GM08714 (cell line): ENCODE data around the gene COL23A1.
A peak's percentile ranks its signal among the peaks of the same experiment; 100 is the strongest.

Experiments
- H3K4me3 ChIP-seq: fragments of 200-500 bp; sonication (Bioruptor generic); 2 replicates; pipeline ENCODE4 v1.5.1; 2014; ENCODE audit warnings: mild to moderate bottlenecking, low read length, inconsistent platforms
- ZNF274 ChIP-seq: IDR thresholded peaks from 2 replicates; pipeline ENCODE4 v1.6.1; 2012; ENCODE audit warnings: mild to moderate bottlenecking, low read depth, low read length

COL23A1 gene

GRCh38 chr5:178590141-178590923 lies at the start of gene COL23A1:
COL23A1 (minus strand) TSS chr5:178590393.
- peak within 1 kb of the TSS; percentile 40; the same call in 1 of the 2 replicates for H3K4me3 ChIP-seq
- TF ChIP-seq ZNF274 = no peak

DNA sequence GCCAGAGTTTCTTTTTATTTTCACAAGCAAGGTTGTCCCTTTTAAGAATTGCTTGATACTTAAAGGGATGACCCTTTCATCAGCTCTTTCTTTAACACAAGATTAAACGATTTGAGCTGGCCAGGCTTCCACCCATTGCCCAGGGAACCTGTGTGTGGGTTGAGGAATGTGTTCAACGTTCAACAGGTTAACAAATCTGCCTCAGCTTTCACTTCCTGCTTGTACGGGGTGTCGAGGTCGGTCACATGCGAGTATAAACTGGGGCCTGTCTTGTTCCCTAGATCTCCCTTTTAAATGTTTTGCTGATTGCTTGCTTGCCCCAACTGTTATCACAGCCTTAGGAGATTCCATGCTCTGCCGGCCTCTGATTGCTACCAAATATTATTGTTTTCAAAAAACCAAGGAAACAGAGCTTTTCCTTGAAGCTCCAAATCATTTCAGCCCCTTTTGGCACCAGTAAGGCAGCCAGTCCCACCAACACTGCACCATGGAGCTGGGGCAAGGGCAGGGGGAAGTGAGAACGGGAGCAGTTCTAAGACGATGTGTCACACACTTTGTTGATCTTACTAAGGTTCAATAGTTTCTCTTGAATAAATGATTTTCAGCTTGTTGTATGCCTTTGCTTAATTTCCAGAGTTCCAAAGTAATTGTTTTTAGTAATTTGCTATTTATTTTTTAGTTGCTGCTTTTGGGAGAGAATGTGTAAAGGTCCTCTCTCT lies 47.3 kb upstream of the COL23A1 start:
- no peak overlapping the region for H3K4me3 ChIP-seq
- TF ChIP-seq ZNF274 = no peak

DNA sequence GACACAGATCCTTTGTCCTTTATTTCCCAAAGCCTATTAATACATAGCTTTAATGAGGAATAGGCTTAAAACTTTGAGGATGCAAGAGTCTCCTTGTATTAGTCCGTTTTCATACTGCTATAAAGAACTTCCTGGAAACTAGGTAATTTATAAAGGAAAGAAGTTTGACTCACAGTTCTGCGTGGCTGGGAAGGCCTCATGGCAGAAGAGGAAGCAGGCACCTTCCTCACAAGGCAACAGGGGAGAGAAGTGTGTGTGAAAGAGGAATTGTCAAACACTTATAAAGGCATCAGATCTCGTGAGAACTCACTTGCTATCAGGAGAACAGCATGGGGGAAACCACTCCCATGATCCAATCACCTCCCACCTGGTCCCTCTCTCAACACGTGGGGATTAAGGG lies 42.1 kb upstream of the COL23A1 start:
- H3K4me3 ChIP-seq = no peak overlapping the region
- TF ChIP-seq ZNF274 = no peak

- TF ChIP-seq ZNF274 = no peak
These were observed 40.8 kb upstream of the COL23A1 start for GRCh38 chr5:178630951-178631350.

GRCh38 chr5:178630475-178630930 lies 40.3 kb upstream of the COL23A1 start:
- no peak overlapping the region for H3K4me3 ChIP-seq
- TF ChIP-seq ZNF274 = no peak

More at GRCh38 chr5:178630951-178631350, 40.8 kb upstream of the COL23A1 start:
- H3K4me3 ChIP-seq = no peak overlapping the region

DNA sequence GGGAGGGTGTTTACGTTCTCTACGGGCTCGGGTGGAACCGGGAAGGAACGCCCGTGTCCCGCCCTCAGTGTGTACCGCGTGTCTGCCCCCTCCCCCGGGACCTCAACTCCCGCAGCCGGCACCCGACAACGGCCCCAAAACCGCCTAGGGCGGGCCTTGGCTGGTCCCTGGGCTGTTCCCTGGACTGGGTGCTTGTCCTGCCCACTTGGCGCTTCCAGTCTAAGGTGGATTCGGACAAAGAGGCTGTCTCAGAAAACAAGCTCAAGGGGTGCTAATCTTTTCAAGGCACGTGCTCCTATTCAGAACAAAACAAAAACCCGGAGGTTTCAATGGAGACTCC lies 37.0 kb upstream of the COL23A1 start:
- peak overlapping the region; percentile 69; the same call in 1 of the 2 replicates for H3K4me3 ChIP-seq
- TF ChIP-seq ZNF274 = no peak

DNA sequence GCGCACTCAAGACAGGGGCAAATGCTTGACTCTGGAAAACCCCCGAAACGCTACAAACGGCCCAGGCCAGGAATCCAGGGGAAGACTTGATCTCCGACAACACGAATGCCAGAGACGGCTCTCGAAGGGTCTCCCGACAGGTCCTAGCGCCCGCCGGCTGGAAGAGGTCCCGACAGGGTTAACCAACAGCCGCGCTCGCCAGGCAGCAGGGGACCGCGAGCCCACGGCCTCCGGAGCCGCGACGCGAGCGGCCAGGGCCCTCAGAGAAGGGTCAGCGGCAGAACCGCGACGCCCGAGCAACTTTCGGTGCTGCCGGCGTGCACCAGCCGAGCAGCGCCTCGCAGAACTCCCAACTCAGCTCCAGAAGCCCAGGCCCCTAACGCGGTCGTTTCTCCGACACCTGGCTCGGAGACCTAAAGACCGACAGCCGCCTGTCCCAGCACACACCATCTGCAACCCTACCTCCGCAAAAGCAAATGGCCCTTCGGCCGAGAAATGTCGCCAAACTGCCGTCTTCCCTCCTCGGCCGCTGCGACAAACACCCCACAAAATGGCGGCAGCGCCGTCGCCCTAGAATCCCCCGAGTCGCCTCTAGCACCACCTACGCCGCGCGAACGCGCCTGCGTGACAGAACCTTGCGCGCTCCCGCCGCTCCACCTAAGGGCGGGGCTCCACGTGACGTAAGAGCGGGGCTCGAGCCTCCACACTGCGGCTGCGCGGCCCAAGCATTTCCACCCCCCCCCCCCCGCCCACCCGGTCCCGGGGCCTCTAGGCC lies 36.5 kb upstream of the COL23A1 start, which contains the start of gene CLK4:
TSS of gene CLK4 (minus strand) at position 567 of the 775 bp plus-strand sequence. CDS start 3,634 bp downstream, outside the sequence.
- TF ChIP-seq ZNF274 = no peak
- peak within 1 kb of the TSS; percentile 91 for H3K4me3 ChIP-seq

DNA sequence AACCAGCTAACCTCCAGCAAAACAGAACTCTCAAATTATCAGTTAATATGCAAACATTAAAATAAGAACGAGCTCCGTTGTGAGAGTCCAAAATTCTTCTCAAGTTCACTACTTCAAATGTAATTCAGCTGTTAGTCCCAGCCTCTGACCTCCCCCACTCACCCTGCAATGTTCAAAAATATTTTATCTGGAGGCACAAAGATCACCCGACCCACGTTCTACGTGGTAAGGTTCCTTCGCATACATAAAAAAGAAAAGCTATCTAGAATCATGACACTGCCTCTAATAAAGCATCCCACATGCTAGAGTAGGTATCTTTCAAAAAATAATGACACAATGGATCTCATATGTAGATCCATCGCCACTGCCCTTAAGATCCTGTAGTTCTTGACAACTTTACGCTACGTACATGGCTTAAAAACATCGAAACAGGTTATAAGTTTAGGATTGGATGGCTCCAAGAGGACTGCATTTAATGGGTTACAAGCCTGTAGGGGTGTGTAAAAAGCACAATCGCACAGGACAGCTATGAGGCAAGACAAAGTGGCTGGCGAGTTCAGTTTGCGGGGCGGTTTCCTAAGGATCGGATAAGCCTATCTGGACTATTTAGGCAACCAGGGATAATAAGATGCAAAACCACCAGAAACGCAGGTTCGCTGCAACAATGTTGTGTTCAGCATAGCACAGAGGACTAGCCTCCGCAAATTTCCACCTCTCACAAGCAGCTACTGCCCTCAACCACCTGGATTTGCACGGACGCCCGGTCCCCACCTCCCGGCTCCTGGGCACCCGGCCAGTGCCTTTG lies 35.7 kb upstream of the COL23A1 start:
- no peak for TF ChIP-seq ZNF274

DNA sequence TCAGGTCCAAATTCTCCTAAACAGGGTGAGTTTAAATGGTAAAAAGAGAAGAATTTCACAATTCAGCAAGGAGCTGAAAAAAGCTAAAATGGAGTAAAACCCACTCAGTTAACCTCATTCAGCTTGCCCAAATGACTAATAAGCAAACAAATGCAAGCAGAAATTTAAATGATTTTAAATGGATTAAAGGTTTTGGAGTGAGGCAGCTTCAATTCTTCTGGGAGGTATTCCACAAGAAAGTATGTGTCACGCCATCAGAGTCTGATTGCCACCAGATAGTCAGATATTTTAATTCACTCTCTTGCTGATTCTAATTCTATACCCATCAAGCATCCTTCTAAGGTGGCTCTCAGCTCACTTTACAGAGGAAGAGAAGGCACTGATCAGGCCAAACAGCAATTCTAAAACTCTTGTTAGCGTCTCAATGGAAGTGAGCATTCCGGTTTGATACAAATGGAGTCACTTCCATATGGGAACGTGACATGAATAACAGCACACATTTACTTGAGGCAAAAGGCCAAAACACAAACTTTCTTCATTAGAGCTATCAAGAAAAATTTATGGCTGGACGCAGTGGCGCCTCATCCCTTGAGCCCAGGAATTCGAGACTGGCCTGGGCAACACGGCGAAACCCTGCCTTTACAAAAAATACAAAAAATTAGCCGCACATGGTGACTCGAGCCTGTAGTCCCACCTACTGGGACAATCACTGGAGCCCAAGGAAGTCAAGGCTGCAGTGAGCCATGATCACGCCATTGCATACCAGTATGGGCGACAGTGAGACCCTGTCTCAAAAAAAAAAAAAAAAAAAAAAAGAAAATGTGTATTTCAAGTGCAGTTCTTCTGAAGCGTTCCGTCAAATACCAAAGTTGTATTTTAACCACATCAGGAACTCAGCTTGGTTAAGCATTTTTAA lies 34.7 kb upstream of the COL23A1 start:
- TF ChIP-seq ZNF274 = no peak
- peak overlapping the region; percentile 91 for H3K4me3 ChIP-seq

More for the DNA sequence above, 35.7 kb upstream of the COL23A1 start:
- H3K4me3 ChIP-seq = peak overlapping the region; percentile 91

- TF ChIP-seq ZNF274 = no peak
- H3K4me3 ChIP-seq = no peak overlapping the region
These were observed 32.6 kb upstream of the COL23A1 start for GRCh38 chr5:178622679-178623247.

- H3K4me3 ChIP-seq = no peak overlapping the region
- TF ChIP-seq ZNF274 = no peak
These were observed 29.2 kb upstream of the COL23A1 start for GRCh38 chr5:178619390-178619789.

DNA sequence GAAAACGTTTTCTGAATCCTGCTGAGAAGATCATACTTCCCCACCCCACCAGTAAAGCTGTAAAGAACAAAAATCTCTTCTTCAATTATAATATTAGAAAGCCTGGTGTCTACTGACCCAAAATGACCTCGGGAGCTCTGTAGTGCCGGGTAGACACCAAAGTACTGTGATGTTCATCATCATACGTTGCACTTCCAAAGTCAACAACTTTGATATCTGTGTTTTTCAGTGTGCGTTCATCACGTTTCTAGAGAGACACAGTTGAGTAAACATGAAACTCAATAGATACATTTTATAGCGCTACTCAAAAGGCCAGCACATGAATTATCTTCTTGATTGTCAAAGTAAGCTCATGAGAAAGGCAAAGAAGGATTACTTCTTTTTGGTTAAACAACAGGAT lies 22.1 kb upstream of the COL23A1 start:
- no peak for TF ChIP-seq ZNF274
- H3K4me3 ChIP-seq = no peak overlapping the region

GRCh38 chr5:178606269-178606668 lies 16.1 kb upstream of the COL23A1 start:
- H3K4me3 ChIP-seq = no peak overlapping the region
- no peak for TF ChIP-seq ZNF274
